Measurements from ENCODE around the gene SLC6A9. TPM values are rescaled to one million over a fixed set of nuclear protein-coding genes. Genes with fewer than 3 reads are reported as not detected.

The SLC6A9 gene
- total RNA-seq, 2 donors from 2014 or later: 4.6 to 5.6 TPM

- intact Hi-C loops (cut with DNase I): no loop called here
- no peaks in the 10 kb centered on the region for H3K36me3 ChIP-seq
- TF ChIP-seq POLR2AphosphoS5 (IDR thresholded peaks at IDR 0.05): no peak
- no peak for TF ChIP-seq CTCF (IDR thresholded peaks at IDR 0.05)
- no peak for TF ChIP-seq POLR2A (IDR thresholded peaks at IDR 0.05)
- no peaks in the 10 kb centered on the region for H3K9me3 ChIP-seq
- H3K27me3 ChIP-seq (replicated peaks; ENCODE audit: insufficient read depth): no peaks in the 10 kb centered on the region
- no peak for DNase-seq (ENCODE audit: low spot score)
- H3K27ac ChIP-seq: peak overlapping the region; percentile 82 to 85
- peak overlapping the region; percentile 45 to 68 for H3K4me3 ChIP-seq
- peaks cover 6% of the 10 kb centered on the region for H3K4me1 ChIP-seq (replicated peaks)
- WGBS: 3% methylated on average over 6 of the region's 10 CpGs
Observed at GRCh38 chr1:43991200-43991475, 40.1 kb downstream of the SLC6A9 start.

- intact Hi-C loops (cut with DNase I): no loop called here
- TF ChIP-seq POLR2A (IDR thresholded peaks at IDR 0.05) (no peak), POLR2AphosphoS5 (IDR thresholded peaks at IDR 0.05) (no peak), CTCF (IDR thresholded peaks at IDR 0.05) (no peak)
- no peaks in the 10 kb centered on the region for H3K36me3 ChIP-seq
- H3K4me1 ChIP-seq (replicated peaks): peaks cover 6% of the 10 kb centered on the region
- H3K9me3 ChIP-seq: no peaks in the 10 kb centered on the region
- no peak for DNase-seq (ENCODE audit: low spot score)
- peak overlapping the region; percentile 82 to 85 for H3K27ac ChIP-seq
- no peaks in the 10 kb centered on the region for H3K27me3 ChIP-seq (replicated peaks; ENCODE audit: insufficient read depth)
- H3K4me3 ChIP-seq: peak overlapping the region; percentile 45 to 68
- 73% methylated on average over 19 of the region's 19 CpGs for WGBS
Observed at GRCh38 chr1:43990271-43991199, 40.7 kb downstream of the SLC6A9 start.

- 73% methylated on average over 6 of the region's 6 CpGs for WGBS
- Histone ChIP-seq H3K27ac (no peak overlapping the region), H3K27me3 (replicated peaks; ENCODE audit: insufficient read depth) (no peaks in the 10 kb centered on the region), H3K4me1 (replicated peaks) (peaks cover 6% of the 10 kb centered on the region), H3K9me3 (no peaks in the 10 kb centered on the region), H3K36me3 (no peaks in the 10 kb centered on the region), H3K4me3 (no peak overlapping the region)
- TF ChIP-seq CTCF (IDR thresholded peaks at IDR 0.05) (no peak), POLR2A (IDR thresholded peaks at IDR 0.05) (no peak), POLR2AphosphoS5 (IDR thresholded peaks at IDR 0.05) (no peak)
- DNase-seq (ENCODE audit: low spot score): no peak
- intact Hi-C loops (cut with DNase I): no loop called here
Observed at GRCh38 chr1:43987159-43987902, 43.9 kb downstream of the SLC6A9 start.

GRCh38 chr1:43986712-43987111 lies 44.5 kb downstream of the SLC6A9 start:
- no peaks in the 10 kb centered on the region for H3K27me3 ChIP-seq (replicated peaks; ENCODE audit: insufficient read depth)
- peaks cover 6% of the 10 kb centered on the region for H3K4me1 ChIP-seq (replicated peaks)
- intact Hi-C loops (cut with DNase I): no loop called here
- H3K27ac ChIP-seq: no peak overlapping the region
- H3K4me3 ChIP-seq: no peak overlapping the region
- no peaks in the 10 kb centered on the region for H3K36me3 ChIP-seq
- no peak for DNase-seq (ENCODE audit: low spot score)
- TF ChIP-seq CTCF (IDR thresholded peaks at IDR 0.05): no peak
- no peak for TF ChIP-seq POLR2AphosphoS5 (IDR thresholded peaks at IDR 0.05)
- no peak for TF ChIP-seq POLR2A (IDR thresholded peaks at IDR 0.05)
- no peaks in the 10 kb centered on the region for H3K9me3 ChIP-seq
- WGBS: 76% methylated on average over 6 of the region's 6 CpGs

Data from prostate gland (tissue), 2 donors.